Neural progenitor cell (in vitro differentiated cells): ENCODE results near the gene SNAI1. TPM values are rescaled to one million over a fixed set of nuclear protein-coding genes. Genes with fewer than 3 reads are reported as not detected.

Experiments
- DNase-seq: peaks from one replicate; pipeline ENCODE4 v3.0.0-alpha.2; 2016; ENCODE audit warnings: low spot score
- H2AFZ ChIP-seq: fragments of 200-600 bp; sonication (generic); replicated peaks from 2 replicates; pipeline ENCODE4 v1.6.1; 2016; ENCODE audit warnings: antibody characterized with exemption
- H3F3A ChIP-seq: fragments of 200-600 bp; sonication (generic); 2 replicates; pipeline ENCODE4 v1.6.1; 2016; ENCODE audit warnings: antibody characterized with exemption, low read depth
- H3K27ac ChIP-seq: fragments of 200-600 bp; sonication (generic); 2 replicates; pipeline ENCODE4 v1.5.1; 2016; ENCODE audit warnings: mild to moderate bottlenecking
- H3K27me3 ChIP-seq: fragments of 200-600 bp; sonication (generic); 2 replicates; pipeline ENCODE4 v1.6.1; 2016; ENCODE audit warnings: mild to moderate bottlenecking, moderate library complexity
- H3K36me3 ChIP-seq: fragments of 200-600 bp; sonication (generic); 2 replicates; pipeline ENCODE4 v1.5.1; 2016
- H3K4me1 ChIP-seq: fragments of 200-600 bp; sonication (generic); 2 replicates; pipeline ENCODE4 v1.6.1; 2016; ENCODE audit warnings: mixed run types
- H3K4me2 ChIP-seq: fragments of 200-600 bp; sonication (generic); 2 replicates; pipeline ENCODE4 v1.6.1; 2016
- H3K4me3 ChIP-seq: fragments of 200-600 bp; sonication (generic); 2 replicates; pipeline ENCODE4 v1.5.1; 2016
- H3K79me2 ChIP-seq: fragments of 200-600 bp; sonication (generic); 2 replicates; pipeline ENCODE4 v1.6.1; 2016; ENCODE audit warnings: low read depth
- H3K9ac ChIP-seq: fragments of 200-600 bp; sonication (generic); 2 replicates; pipeline ENCODE4 v1.6.1; 2016
- H3K9me3 ChIP-seq: fragments of 200-600 bp; sonication (generic); 2 replicates; pipeline ENCODE4 v1.5.1; 2016; ENCODE audit warnings: low read depth
- H4K20me1 ChIP-seq: fragments of 200-600 bp; sonication (generic); 2 replicates; pipeline ENCODE4 v1.6.1; 2016; ENCODE audit warnings: low read depth
- H3K27ac Mint-ChIP-seq: 3 replicates; pipeline ENCODE4 v1.8.0; 2021; ENCODE audit warnings: mixed read lengths
- H3K27me3 Mint-ChIP-seq: 2 replicates; pipeline ENCODE4 v1.8.0; 2022; ENCODE audit warnings: low read depth, mild to moderate bottlenecking, inconsistent platforms, moderate library complexity, mixed read lengths; ENCODE audit not compliant: insufficient read depth
- H3K36me3 Mint-ChIP-seq: 3 replicates; pipeline ENCODE4 v1.8.0; 2021; ENCODE audit warnings: mixed read lengths
- H3K4me1 Mint-ChIP-seq: 3 replicates; pipeline ENCODE4 v1.8.0; 2021; ENCODE audit warnings: mixed read lengths
- H3K4me3 Mint-ChIP-seq: 3 replicates; pipeline ENCODE4 v1.8.0; 2021; ENCODE audit warnings: mild to moderate bottlenecking, moderate library complexity, mixed read lengths
- H3K9me3 Mint-ChIP-seq: 3 replicates; pipeline ENCODE4 v1.8.0; 2020; ENCODE audit warnings: mixed read lengths
- CTCF ChIP-seq: fragments of 200-600 bp; sonication (generic); IDR thresholded peaks from 2 replicates; pipeline ENCODE4 v1.5.1; 2017; ENCODE audit warnings: antibody characterized with exemption, mild to moderate bottlenecking
- EZH2 ChIP-seq: fragments of 200-600 bp; sonication (generic); IDR thresholded peaks from 2 replicates; pipeline ENCODE4 v1.6.1; 2017; ENCODE audit warnings: antibody characterized with exemption, mild to moderate bottlenecking, moderate library complexity
- EZH2phosphoT487 ChIP-seq: fragments of 200-600 bp; sonication (generic); IDR thresholded peaks from 2 replicates; pipeline ENCODE4 v1.6.1; 2017; ENCODE audit warnings: antibody characterized with exemption
- total RNA-seq: library from RNA; depleted of rRNA; stranded (reverse); fragments of >200 nt; gene quantifications from 2 replicates; pipeline ENCODE4 v1.2.3, GENCODE V29; 2015; ENCODE audit warnings: low replicate concordance

The SNAI1 gene
- total RNA-seq, 1 donor from 2014 or later, result 1.1 TPM

- Mint-ChIP-seq H3K27me3 (no peaks in the 10 kb centered on the region), H3K4me3 (no peak overlapping the region), H3K36me3 (peaks cover 33% of the 10 kb centered on the region), H3K4me1 (peaks cover 2% of the 10 kb centered on the region), H3K27ac (no peak overlapping the region), H3K9me3 (no peaks in the 10 kb centered on the region)
- Histone ChIP-seq H3K27me3 (no peaks in the 10 kb centered on the region), H4K20me1 (peaks cover 5% of the 10 kb centered on the region), H3K9me3 (no peaks in the 10 kb centered on the region), H3K36me3 (peaks cover 12% of the 10 kb centered on the region), H2AFZ (no peak overlapping the region), H3K4me1 (no peaks in the 10 kb centered on the region), H3K4me3 (no peak overlapping the region), H3K27ac (no peak overlapping the region), H3K4me2 (no peak overlapping the region), H3F3A (no peaks in the 10 kb centered on the region), H3K79me2 (peaks cover 34% of the 10 kb centered on the region), H3K9ac (no peak overlapping the region)
- DNase-seq, result no peak
- no peak for TF ChIP-seq EZH2
- TF ChIP-seq EZH2phosphoT487, result no peak
- no peak for TF ChIP-seq CTCF
These were observed 36.9 kb upstream of the SNAI1 start for GRCh38 chr20:49945701-49946477.

GRCh38 chr20:49948178-49948577 lies 34.6 kb upstream of the SNAI1 start:
- Histone ChIP-seq H3K27ac (no peak overlapping the region), H3K4me3 (no peak overlapping the region), H3K9me3 (no peaks in the 10 kb centered on the region), H3K4me2 (no peak overlapping the region), H3K79me2 (peaks cover 11% of the 10 kb centered on the region), H3K27me3 (no peaks in the 10 kb centered on the region), H3K9ac (no peak overlapping the region), H2AFZ (no peak overlapping the region), H3K36me3 (peaks cover 12% of the 10 kb centered on the region), H3F3A (no peaks in the 10 kb centered on the region), H4K20me1 (peaks cover 1% of the 10 kb centered on the region), H3K4me1 (no peaks in the 10 kb centered on the region)
- no peak for DNase-seq
- H3K36me3 Mint-ChIP-seq, result peaks cover 37% of the 10 kb centered on the region
- no peak for TF ChIP-seq EZH2phosphoT487
- no peak for TF ChIP-seq CTCF
- H3K4me3 Mint-ChIP-seq, result no peak overlapping the region
- no peaks in the 10 kb centered on the region for H3K27me3 Mint-ChIP-seq
- H3K27ac Mint-ChIP-seq, result no peak overlapping the region
- H3K4me1 Mint-ChIP-seq, result no peaks in the 10 kb centered on the region
- H3K9me3 Mint-ChIP-seq, result no peaks in the 10 kb centered on the region

- H2AFZ ChIP-seq, result no peak overlapping the region
- TF ChIP-seq CTCF, result no peak
- TF ChIP-seq EZH2, result no peak
- no peak for TF ChIP-seq EZH2phosphoT487
- H3K9me3 Mint-ChIP-seq, result no peaks in the 10 kb centered on the region
- H3K9me3 ChIP-seq, result no peaks in the 10 kb centered on the region
- peaks cover 12% of the 10 kb centered on the region for H3K36me3 ChIP-seq
- no peak overlapping the region for H3K4me3 ChIP-seq
- no peak overlapping the region for H3K4me3 Mint-ChIP-seq
- no peaks in the 10 kb centered on the region for H4K20me1 ChIP-seq
- no peak overlapping the region for H3K4me2 ChIP-seq
- H3K27ac ChIP-seq, result no peak overlapping the region
- H3K4me1 Mint-ChIP-seq, result no peaks in the 10 kb centered on the region
- peaks cover 7% of the 10 kb centered on the region for H3K79me2 ChIP-seq
- H3F3A ChIP-seq, result no peaks in the 10 kb centered on the region
- H3K4me1 ChIP-seq, result no peaks in the 10 kb centered on the region
- no peaks in the 10 kb centered on the region for H3K27me3 Mint-ChIP-seq
- DNase-seq, result no peak
- H3K36me3 Mint-ChIP-seq, result peaks cover 39% of the 10 kb centered on the region
- no peak overlapping the region for H3K27ac Mint-ChIP-seq
- no peak overlapping the region for H3K9ac ChIP-seq
- H3K27me3 ChIP-seq, result no peaks in the 10 kb centered on the region
These were observed 33.8 kb upstream of the SNAI1 start for GRCh38 chr20:49948809-49949507.
